ENCODE results near the gene KRT13.

The KRT13 gene

DNA sequence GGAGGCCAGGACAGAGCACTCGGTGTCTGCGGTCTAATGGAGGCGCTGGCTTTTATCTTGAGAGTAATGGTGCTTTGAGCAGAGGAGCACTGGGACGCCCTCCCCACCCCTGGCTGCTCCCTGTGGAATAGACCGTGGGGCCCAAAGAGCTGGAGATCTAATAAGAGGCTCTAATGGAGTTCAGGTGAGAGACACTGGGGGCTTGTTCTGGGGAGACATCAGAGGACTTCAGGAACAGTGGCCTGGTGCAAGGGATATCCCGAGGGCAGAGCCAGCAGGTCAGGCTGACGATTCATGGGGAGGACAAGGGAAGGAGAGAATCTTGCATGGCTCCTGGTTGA lies 32.2 kb upstream of the KRT13 start:
- DNase-seq = no peak

- no peak for DNase-seq
These were observed 31.6 kb upstream of the KRT13 start for GRCh38 chr17:41536741-41537613.

GRCh38 chr17:41535764-41536481 lies 30.5 kb upstream of the KRT13 start:
- DNase-seq = no peak

DNA sequence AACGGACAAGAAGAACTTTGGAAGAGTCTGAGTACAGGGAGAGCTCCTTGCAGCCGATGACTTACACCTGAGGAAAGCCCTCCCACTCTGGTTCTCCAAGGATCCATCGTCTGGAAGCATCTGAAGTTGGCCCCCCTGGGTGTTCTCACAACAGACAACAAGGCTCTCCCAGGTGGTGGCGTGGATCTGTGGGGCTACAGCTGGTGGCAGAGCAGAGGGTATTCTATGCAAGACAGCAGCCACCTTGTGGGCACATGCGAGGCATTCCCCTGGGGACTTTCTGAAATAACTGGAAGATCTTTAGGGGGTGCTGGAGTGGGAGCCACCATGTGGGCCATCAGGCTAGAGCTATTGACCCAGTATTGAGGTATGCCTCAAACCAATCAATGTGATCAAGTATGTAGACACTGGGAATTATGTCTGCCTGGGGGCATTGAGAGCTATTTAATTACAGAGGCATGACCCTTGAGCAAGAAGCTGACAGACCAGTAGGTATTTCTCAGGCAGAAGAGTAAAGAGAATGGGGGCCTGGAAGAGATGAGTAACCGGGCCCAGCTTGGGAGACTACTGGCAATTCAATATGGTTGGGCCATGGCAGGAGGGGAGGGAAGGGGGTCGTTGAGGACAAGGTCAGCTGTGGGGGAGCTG lies 29.6 kb upstream of the KRT13 start:
- DNase-seq = no peak

DNA sequence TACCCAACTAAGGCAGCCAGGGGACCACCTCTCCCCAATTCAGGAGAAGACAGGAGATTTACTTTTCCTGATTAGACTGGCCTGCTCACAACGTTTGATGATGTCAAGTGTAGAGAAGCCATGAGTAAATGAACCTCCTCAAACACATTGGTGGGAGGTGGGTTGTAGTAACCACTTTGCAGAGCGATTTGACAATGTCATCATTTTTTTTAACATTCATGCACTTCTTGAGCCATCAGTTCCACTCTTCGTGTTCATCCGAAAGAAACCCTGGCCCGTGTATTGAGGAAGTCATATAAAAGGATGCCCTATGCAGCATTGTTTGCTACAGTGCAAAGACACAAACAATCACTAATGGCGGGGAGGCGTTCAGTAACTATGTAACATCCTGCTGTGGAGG lies 28.2 kb upstream of the KRT13 start:
- DNase-seq = no peak

DNA sequence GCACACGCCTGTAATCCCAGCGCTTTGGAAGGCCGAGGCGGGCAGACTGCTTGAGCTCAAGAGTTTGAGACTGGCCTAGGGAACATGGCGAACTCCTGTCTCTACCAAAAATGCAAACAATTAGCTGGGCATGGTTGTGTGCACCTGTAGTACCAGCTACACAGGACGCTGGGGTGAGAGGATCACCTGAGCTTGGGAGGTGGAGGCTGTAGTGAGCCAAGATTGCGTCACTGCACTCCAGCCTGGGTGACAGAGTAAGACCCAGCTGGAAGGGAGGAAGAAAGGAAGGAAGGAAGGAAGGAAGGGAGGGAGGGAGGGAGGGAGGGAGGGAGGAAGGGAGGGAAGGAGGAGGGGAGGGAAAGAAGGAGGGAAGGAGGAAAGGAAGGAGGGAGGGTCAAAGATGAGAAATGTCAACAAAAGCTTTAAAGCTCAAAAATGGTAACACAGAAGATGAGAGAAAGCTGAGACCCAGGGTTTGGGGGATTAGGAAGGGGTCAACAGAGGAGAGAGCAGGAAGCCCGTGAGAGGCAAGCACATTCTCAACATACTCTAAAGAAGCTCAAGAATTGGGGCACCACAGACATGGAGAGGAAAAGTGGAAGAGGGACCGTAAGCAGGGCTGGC lies 27.6 kb upstream of the KRT13 start:
- no peak for DNase-seq

DNA sequence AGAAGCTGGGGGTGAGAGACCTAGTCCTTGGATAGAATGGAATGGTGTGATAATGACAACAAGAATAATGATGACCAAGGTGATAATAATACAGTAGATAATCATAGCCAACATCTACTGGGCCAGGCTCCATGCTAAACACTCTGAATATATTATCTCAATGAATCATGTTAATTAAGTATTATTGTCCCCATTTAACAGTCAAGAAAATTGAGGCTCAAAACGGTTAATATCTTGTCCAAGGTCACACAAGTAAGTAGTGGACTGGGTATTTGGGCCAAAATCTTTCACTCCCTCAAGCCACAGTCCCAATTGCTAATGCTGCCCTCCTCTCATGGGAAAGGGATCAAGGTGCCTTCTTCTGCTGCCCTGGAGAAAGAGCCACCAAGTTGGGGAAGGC lies 26.6 kb upstream of the KRT13 start:
- DNase-seq = no peak

GRCh38 chr17:41530062-41531048 lies 24.9 kb upstream of the KRT13 start:
- DNase-seq = no peak

DNA sequence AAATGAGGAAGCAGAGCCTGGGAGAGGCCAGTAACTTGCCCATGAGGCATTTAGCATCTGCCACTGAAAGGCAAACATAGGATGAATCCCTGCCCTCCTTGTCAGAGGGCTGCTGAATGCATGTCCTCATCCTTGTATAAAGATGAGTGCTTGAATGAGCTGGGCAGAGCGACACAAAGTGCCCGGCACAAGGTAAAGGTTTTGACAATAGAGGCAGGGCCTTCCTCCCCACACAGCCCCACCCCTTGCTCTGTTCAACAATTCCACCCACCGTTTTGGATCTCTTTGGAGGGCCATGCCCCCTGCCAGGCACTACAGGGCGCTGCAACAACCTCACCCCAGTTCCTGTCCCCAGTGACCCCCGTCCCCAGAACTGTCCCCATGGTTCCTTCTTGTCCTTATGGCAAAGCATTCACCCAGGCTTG lies 24.1 kb upstream of the KRT13 start:
- DNase-seq = no peak

DNA sequence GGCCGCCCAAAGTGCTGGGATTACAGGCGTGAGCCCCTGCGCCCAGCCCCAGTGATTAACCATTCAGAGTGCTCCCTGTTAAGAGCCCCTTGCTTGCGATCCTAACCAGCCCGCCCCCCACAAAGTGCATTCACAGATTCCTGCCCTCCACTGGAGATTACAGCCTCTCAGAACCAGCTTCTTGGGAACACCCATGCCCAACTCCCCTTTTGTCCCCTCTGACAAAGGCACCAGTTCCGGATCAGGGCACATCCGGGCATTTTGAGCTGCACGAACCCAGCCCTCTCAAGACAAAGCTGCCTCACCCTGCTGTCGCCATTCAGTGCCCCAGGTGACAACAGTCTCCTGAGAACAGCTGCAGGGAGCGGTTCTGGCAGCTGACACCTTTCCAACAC lies 23.5 kb upstream of the KRT13 start:
- DNase-seq = no peak

DNA sequence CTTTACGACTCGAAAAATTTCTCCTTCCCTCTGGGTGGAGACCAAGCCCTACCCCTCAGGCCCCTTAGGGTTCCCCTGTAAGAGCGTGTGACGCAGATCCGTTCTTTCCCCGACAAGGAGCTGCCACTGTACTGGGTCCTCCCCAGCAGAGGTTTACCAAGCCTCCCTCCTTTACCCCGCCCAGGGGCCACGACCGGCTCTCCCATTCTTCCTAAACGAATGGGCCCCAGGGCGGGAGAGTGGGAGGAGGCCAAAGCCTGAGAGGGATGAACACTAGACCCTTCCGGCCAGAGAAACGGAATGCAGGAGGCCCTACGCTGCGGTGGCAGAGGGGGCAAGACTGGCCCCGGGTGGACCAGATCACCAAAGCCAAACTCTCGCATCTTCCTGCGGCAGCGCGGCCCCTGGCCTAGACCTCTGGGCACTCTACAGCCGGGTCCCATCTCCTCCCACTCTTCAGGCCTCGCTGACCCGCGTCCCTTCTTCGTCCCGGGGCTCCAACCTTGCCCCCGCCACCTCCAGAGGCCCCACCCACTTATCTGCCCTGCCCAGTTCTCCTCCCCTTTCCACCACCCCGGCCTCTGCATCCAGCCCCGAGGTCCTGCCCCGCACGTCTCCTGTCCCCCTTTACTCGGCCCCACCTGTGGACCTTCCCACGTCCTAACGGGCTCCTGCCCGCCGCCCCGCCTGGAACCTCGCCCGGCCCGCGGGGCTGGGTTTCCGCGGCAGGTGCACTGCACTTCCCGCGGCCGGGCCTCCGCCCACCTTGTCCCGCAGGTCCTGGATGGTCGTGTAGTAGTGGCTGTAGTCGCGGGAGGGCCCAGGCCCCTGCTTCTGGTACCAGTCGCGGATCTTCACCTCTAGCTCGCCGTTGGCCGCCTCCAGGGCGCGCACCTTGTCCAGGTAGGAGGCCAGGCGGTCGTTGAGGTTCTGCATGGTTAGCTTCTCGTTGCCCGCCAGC lies 21.9 kb upstream of the KRT13 start:
- DNase-seq = no peak

DNA sequence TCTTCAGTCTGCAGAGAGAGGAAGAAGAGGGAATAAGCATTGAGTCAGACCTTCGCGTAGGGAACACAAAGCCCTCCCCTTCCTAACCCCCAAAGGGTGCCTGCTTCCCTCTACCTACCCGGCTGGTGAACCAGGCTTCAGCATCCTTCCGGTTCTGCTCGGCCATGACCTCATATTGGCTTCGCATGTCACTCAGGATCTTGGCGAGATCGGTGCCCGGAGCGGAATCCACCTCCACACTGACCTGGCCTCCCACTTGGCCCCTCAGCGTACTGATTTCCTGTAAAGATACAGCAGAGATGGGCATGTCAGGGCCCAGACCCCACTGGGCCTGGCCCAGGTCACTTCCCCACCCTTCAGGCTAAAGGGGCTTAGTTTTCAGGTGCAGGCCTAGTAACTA lies 18.8 kb upstream of the KRT13 start:
- DNase-seq = no peak

DNA sequence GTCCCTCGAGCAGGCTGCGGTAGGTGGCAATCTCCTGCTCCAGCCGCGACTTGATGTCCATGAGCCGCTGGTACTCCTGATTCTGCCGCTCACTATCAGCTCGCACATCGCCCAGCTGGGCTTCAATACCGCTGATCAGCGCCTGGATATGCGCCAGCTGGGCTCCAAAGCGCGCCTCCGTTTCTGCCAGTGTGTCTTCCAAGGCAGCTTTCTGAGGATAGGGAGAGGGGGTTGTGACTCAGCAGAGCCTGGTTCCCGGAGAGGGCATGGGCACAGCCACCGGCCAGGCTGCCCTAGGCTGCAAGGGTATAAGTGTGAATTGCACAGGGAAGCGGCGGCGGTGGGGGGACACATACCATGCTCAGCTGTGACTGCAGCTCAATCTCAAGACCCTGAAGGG lies 18.4 kb upstream of the KRT13 start:
- no peak for DNase-seq

DNA sequence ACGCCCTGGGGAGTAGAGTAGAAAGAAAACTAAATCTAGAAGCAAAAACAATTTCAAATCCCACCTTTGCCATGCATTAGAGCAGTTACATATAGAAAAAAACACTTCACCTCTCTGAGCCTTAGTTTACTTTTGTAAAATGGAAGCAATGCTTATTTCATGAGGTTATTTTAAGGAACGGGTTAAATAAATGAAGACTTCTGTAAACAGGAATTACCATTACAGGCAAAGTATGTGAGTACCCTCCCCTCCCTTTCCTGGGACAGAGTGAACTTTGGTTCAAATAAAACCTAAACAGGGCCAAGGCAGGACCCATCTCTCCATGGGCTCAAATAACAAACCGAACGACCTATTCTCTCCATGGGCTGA lies 17.8 kb upstream of the KRT13 start:
- DNase-seq = no peak

DNA sequence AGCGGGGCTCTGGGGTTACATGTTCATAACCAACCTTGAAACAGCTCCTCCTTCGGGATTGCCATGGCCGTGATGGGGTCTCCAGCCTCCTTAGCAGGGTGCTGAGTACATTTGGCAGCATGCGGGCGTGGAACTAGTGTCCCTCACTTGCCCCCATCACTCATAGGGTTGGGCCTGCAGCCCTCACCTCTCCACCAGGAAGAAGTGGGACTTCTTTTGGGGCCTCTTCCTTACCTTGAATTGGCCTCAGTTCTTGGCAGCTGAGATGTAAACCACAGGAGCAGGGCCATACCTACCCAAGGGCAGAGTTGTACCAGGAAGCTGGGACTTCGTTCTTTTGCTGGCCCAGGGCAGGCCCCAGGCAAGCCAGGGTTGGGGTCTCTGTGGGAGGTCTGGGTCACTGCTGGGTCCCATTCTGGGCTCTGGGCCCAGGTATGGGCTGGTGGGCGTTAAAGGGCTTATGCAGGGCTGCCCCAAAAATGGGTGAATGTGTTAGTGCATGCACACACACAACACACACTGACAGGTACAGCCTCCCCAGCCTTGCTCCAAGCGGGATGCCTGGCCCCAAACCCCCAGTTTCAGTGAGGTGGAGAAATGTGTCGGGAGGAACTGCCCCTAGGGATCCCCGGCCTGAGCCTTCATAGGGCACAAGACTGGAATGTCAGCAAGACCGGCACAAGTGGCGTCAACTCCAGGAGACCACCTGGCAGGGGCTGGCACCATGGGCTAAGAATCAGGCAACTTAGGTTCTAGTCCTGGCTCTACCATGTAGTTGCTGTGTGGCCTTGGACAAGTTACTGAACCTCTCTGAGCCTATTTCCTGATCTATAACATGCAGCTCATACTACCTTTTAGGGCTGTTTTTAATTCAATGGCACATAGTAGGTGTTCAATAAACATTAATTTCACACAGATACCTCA lies 17.2 kb upstream of the KRT13 start:
- DNase-seq = no peak

- no peak for DNase-seq
These were observed 16.3 kb upstream of the KRT13 start for GRCh38 chr17:41521574-41522261.

DNA sequence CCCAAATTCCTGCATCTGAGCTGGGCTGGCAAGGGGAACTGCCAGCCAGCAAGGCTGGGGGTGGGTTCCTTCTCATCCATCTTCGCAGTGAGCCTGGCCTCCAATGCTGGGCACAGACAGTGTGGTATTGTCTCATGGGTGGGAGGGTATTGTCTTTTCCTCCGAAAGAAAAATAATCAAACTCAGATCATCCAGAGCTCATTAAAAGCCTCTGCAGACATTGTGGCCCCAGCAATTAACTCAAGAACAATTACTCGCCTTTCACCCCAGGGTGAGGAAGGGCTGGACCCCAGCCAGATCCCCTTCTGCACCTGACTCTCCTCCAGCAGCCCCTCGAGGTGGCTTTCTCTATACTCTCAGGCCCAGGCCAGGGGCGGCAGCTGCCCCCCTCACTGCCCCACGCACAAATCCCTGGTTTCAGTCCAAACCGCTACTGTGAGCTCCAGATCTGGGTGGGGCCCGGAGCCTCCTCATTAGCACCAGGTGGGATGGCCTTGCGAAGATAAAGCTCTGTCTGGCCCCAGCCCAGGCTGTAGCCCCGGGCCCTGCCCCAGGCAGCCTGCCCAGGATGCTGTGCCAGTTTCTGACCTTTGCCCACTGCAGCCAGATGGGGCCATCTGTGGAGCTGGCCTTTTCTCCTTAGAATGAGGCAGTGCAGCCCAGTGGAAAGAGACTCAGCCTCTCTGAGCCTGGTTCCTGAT lies 15.6 kb upstream of the KRT13 start:
- DNase-seq = no peak

- no peak for DNase-seq
These were observed 14.3 kb upstream of the KRT13 start for GRCh38 chr17:41519501-41520224.
